Transverse colon (tissue), 4 donors: ENCODE measurements around the gene UGT2B17. TPM values are rescaled to one million over a fixed set of nuclear protein-coding genes. Genes with fewer than 3 reads are reported as not detected.
"Not testable (repeated sequence)": the region's sequence is repeated elsewhere in the genome, so short reads cannot be mapped to it uniquely, and the experiment has no call there.

Source experiments
- DNase-seq: peaks from one replicate; pipeline ENCODE4 v3.0.0-alpha.2; 2019
- H3K27ac ChIP-seq, 4 donors: fragments of 200-600 bp; sonication (generic); 2 replicates each; pipeline ENCODE4 v1.5.1; 2016 to 2018; ENCODE audit warnings: inconsistent platforms in 4 of 4
- H3K27me3 ChIP-seq: fragments of 200-600 bp; sonication (generic); 2 replicates; pipeline ENCODE4 v1.5.1; 2017; ENCODE audit warnings: inconsistent platforms
- H3K36me3 ChIP-seq, 4 donors: fragments of 200-600 bp; sonication (generic); 2 replicates each; pipeline ENCODE4 v1.5.1; 2017 to 2019; ENCODE audit warnings: inconsistent platforms in 4 of 4
- H3K4me1 ChIP-seq, 4 donors: fragments of 200-600 bp; sonication (generic); 2 replicates each; pipeline ENCODE4 v1.5.1; 2017 to 2020; ENCODE audit warnings: inconsistent platforms in 4 of 4
- H3K4me3 ChIP-seq, 4 donors: fragments of 200-600 bp; sonication (generic); 1 replicate in 1 of 4; 2 replicates in 3 of 4; pipeline versions ENCODE4 v1.5.1 to v1.6.1; 2017 to 2019; ENCODE audit warnings: inconsistent platforms in 4 of 4
- H3K9me3 ChIP-seq, 2 donors: fragments of 200-600 bp; sonication (generic); 2 replicates each; pipeline ENCODE4 v1.5.1; 2017 to 2019; ENCODE audit warnings: inconsistent platforms in 2 of 2
- EP300 ChIP-seq: sonication (generic); formaldehyde crosslinking; IDR thresholded peaks from one replicate; pipeline ENCODE4 v1.6.1; 2017; ENCODE audit warnings: antibody characterized with exemption, low read depth
- POLR2A ChIP-seq: fragments of 450-650 bp; IDR thresholded peaks from one replicate; pipeline ENCODE4 v1.6.1; 2016; ENCODE audit warnings: antibody characterized with exemption, mild to moderate bottlenecking, moderate library complexity
- POLR2AphosphoS5 ChIP-seq, 3 donors: sonication (generic); formaldehyde crosslinking; IDR thresholded peaks; one replicate each; pipeline ENCODE4 v1.6.1; 2016; ENCODE audit warnings: antibody characterized with exemption in 3 of 3
- WGBS, 2 donors: methylation state at CpG; one replicate each; pipeline ENCODE4 v1.1.5; 2018; ENCODE audit warnings: low coverage in 1 of 2; 5-methylcytosine and 5-hydroxymethylcytosine counted together
- in situ Hi-C, 4 donors: fragments of 200-750 bp; cut with MboI; loops; one replicate each; pipeline versions ENCODE4 v1.15.0 to v1.15.1; 2017; ENCODE audit warnings: low sequenced_read_pairs in 3 of 4, low pct_ligation_motif_present in 1 of 4, low pct_unique_long_range_greater_than_20kb in 1 of 4
- intact Hi-C: fragments of 100-400 bp; cut with DNase I; formaldehyde crosslinking; loops from one replicate; pipeline ENCODE4 v1.15.1; 2023; ENCODE audit warnings: low total_unique reads
- total RNA-seq, 4 donors: library from RNA; depleted of rRNA; stranded (reverse); fragments of >200 nt; gene quantifications; one replicate each; pipeline ENCODE4 v1.1.0, GENCODE V29; 2016
- TF ChIP-seq, protein P1 (sequence below), 5 experiments: fragments of 200-600 bp in 3 of 5; fragments of 450-650 bp in 2 of 5; sonication (generic) in 3 of 5; IDR thresholded peaks; 1 replicate in 2 of 5; 2 replicates in 3 of 5; pipeline ENCODE4 v1.5.1; 2016 to 2017; ENCODE audit warnings: antibody characterized with exemption in 5 of 5, inconsistent platforms in 3 of 5, mild to moderate bottlenecking in 2 of 5, moderate library complexity in 1 of 5

Gene UGT2B17
- total RNA-seq, 4 donors from 2014 or later = 171 to 1,753 (median 346) TPM; not detected in 1

DNA sequence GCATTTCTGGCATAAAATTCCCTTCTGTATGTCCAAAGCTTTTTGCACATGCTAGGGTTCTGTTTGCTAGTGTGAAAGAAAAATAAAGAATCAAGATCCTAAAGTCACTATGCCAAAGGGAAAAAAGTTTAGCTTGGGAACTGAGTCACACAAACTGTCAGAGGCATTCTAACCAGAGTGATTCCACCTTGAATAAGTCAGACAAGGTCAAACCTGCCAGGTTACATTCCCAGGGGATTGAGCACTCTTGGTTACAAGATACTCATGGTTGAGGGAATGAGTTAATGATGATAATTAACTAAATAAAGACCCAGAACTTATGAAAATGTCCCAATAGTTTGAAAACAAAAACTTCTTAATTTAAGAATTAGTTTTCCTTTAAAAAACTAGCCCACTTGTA, 13.7 kb upstream of the UGT2B17 start:
- Histone ChIP-seq H3K27ac (no peak overlapping the region), H3K9me3 (no peaks in the 10 kb centered on the region), H3K4me3 (no peak overlapping the region), H3K4me1 (no peaks in the 10 kb centered on the region), H3K36me3 (no peaks in the 10 kb centered on the region), H3K27me3 (no peaks in the 10 kb centered on the region)
- no peak for DNase-seq
- in situ Hi-C loops = no loop called here
- no peak for TF ChIP-seq POLR2AphosphoS5 (IDR thresholded peaks at IDR 0.05)
- TF ChIP-seq EP300 = no peak
- TF ChIP-seq, protein P1, sequence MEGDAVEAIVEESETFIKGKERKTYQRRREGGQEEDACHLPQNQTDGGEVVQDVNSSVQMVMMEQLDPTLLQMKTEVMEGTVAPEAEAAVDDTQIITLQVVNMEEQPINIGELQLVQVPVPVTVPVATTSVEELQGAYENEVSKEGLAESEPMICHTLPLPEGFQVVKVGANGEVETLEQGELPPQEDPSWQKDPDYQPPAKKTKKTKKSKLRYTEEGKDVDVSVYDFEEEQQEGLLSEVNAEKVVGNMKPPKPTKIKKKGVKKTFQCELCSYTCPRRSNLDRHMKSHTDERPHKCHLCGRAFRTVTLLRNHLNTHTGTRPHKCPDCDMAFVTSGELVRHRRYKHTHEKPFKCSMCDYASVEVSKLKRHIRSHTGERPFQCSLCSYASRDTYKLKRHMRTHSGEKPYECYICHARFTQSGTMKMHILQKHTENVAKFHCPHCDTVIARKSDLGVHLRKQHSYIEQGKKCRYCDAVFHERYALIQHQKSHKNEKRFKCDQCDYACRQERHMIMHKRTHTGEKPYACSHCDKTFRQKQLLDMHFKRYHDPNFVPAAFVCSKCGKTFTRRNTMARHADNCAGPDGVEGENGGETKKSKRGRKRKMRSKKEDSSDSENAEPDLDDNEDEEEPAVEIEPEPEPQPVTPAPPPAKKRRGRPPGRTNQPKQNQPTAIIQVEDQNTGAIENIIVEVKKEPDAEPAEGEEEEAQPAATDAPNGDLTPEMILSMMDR (IDR thresholded peaks at IDR 0.05) = no peak
- no peak for TF ChIP-seq POLR2A
- intact Hi-C loops = no loop called here

DNA sequence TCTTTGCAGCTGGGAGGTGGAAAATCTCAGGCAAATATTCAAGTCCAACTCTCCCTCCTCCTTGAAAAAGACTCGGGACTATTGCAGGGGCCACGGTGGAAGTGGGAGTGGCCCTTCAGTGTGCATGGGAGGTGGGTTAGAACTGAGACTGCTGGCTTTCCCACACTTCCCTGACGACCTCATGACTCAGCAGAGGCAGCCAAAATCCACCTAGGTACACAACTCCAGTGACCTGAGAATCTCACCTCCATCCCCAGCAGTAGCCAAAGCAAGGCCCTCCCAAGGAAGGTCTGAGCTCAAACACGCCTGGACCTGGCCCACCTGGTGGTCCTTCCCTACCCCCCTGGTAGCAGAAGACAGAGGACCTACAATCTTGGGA, 6.2 kb upstream of the UGT2B17 start:
- no peak for TF ChIP-seq POLR2AphosphoS5 (IDR thresholded peaks at IDR 0.05)
- no peak for TF ChIP-seq POLR2A
- TF ChIP-seq, protein P1 (IDR thresholded peaks at IDR 0.05) = no peak
- TF ChIP-seq EP300 = no peak
- no peaks in the 10 kb centered on the region for H3K4me1 ChIP-seq
- intact Hi-C loops = no loop called here
- H3K9me3 ChIP-seq = no peaks in the 10 kb centered on the region
- WGBS, 2 donors = 73 to 87% methylated on average over 3 of the region's 4 CpGs
- H3K4me3 ChIP-seq = no peak overlapping the region
- H3K27ac ChIP-seq = no peak overlapping the region
- no peaks in the 10 kb centered on the region for H3K27me3 ChIP-seq
- in situ Hi-C loops = no loop called here
- no peaks in the 10 kb centered on the region for H3K36me3 ChIP-seq
- DNase-seq = no peak

- Histone ChIP-seq H3K9me3 (no peaks in the 10 kb centered on the region), H3K27ac (no peak overlapping the region), H3K4me1 (no peaks in the 10 kb centered on the region), H3K36me3 (no peaks in the 10 kb centered on the region), H3K27me3 (no peaks in the 10 kb centered on the region), H3K4me3 (no peak overlapping the region)
- in situ Hi-C loops (no loop called here), intact Hi-C loops (no loop called here)
- no peak for DNase-seq
- 60 to 90% methylated on average over 1 to 5 of the region's 6 CpGs for WGBS, 2 donors
- no peak for TF ChIP-seq POLR2AphosphoS5 (IDR thresholded peaks at IDR 0.05)
- TF ChIP-seq, protein P1 (IDR thresholded peaks at IDR 0.05) = no peak
- TF ChIP-seq POLR2A = no peak
- no peak for TF ChIP-seq EP300
These were observed 5.5 kb upstream of the UGT2B17 start for GRCh38 chr4:68581383-68582338.

DNA sequence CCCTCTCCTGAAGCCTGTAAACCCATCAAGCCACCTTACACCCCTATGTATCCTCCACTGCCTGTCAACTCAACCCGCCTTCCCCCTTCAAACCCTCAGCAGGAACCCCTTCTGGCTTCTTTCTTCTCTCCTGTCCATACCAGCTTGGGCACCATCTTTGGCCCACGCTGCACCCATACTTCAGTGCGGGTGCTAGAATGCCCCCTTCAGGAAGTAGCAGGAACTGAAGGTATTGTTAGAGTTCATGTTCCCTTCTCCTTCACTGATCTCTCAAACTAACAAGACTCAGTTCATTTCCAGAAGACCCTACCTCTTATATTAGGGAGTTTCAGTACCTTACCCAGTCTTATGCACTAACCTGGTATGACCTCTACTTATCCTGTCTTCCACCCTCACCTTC, 1.5 kb upstream of the UGT2B17 start:
- H3K36me3 ChIP-seq = no peaks in the 10 kb centered on the region
- no peak for DNase-seq
- H3K27ac ChIP-seq = no peak overlapping the region
- intact Hi-C loops = no loop called here
- TF ChIP-seq, protein P1 (IDR thresholded peaks at IDR 0.05) = no peak
- TF ChIP-seq EP300 (no peak), POLR2AphosphoS5 (IDR thresholded peaks at IDR 0.05) (no peak), POLR2A (no peak)
- H3K4me1 ChIP-seq = peaks cover 0 to 5% (median 0%) of the 10 kb centered on the region in 4 donors
- in situ Hi-C loops = no loop called here
- no peaks in the 10 kb centered on the region for H3K27me3 ChIP-seq
- H3K4me3 ChIP-seq = no peak overlapping the region
- WGBS, 2 donors = 80 to 88% methylated on average over 1 to 3 of the region's 3 CpGs
- H3K9me3 ChIP-seq = no peaks in the 10 kb centered on the region

- WGBS, 2 donors = 71 to 85% methylated on average over 1 to 4 of the region's 5 CpGs
- H3K27ac ChIP-seq, H3K36me3 ChIP-seq, intact Hi-C loops, in situ Hi-C loops, H3K4me3 ChIP-seq, DNase-seq, H3K27me3 ChIP-seq, H3K9me3 ChIP-seq: not testable (repeated sequence)
- H3K4me1 ChIP-seq = peaks cover 0 to 15% (median 0%) of the 10 kb centered on the region in 4 donors
These were observed 486 bp downstream of the UGT2B17 start for GRCh38 chr4:68575636-68576035.
